22Rv1 (cell line): ENCODE measurements around the gene LEAP2.

Source experiments
- H3K27ac ChIP-seq: fragments of 450-650 bp; 2 replicates; pipeline ENCODE4 v1.5.1; 2017
- CTCF ChIP-seq: fragments of 450-650 bp; IDR thresholded peaks from 2 replicates; pipeline ENCODE4 v1.5.1; 2017; ENCODE audit warnings: mild to moderate bottlenecking
- ZFX ChIP-seq: fragments of 450-650 bp; IDR thresholded peaks from 2 replicates; pipeline ENCODE4 v1.6.1; 2017; ENCODE audit warnings: antibody characterized with exemption, borderline replicate concordance

Gene LEAP2

GRCh38 chr5:132884548-132884947 is 11.1 kb downstream of the LEAP2 start:
- H3K27ac ChIP-seq: no peak overlapping the region
- no peak for TF ChIP-seq ZFX
- TF ChIP-seq CTCF: no peak

- TF ChIP-seq CTCF: no peak
- no peak for TF ChIP-seq ZFX
- no peak overlapping the region for H3K27ac ChIP-seq
Observed at GRCh38 chr5:132886064-132886823, 12.8 kb downstream of the LEAP2 start.

GRCh38 chr5:132887283-132887682 is 13.8 kb downstream of the LEAP2 start:
- no peak overlapping the region for H3K27ac ChIP-seq
- no peak for TF ChIP-seq CTCF
- TF ChIP-seq ZFX: no peak

GRCh38 chr5:132889501-132889900 is 16.0 kb downstream of the LEAP2 start:
- no peak overlapping the region for H3K27ac ChIP-seq
- no peak for TF ChIP-seq ZFX
- no peak for TF ChIP-seq CTCF

GRCh38 chr5:132890817-132891216 is 17.3 kb downstream of the LEAP2 start:
- TF ChIP-seq CTCF: no peak
- TF ChIP-seq ZFX: no peak

GRCh38 chr5:132895719-132896305 is 22.3 kb downstream of the LEAP2 start:
- no peak overlapping the region for H3K27ac ChIP-seq
- TF ChIP-seq CTCF: no peak
- TF ChIP-seq ZFX: no peak

More at GRCh38 chr5:132890817-132891216, 17.3 kb downstream of the LEAP2 start:
- no peak overlapping the region for H3K27ac ChIP-seq

GRCh38 chr5:132896685-132897084 is 23.2 kb downstream of the LEAP2 start:
- no peak overlapping the region for H3K27ac ChIP-seq
- TF ChIP-seq CTCF: no peak
- no peak for TF ChIP-seq ZFX
